Activated CD8-positive, alpha-beta memory T cell treated with anti-CD3 and anti-CD28 coated beads for 48 hours (primary cell): ENCODE results near the gene TRIM58.

Source experiments
- DNase-seq, 3 experiments: peaks; one replicate each; pipeline ENCODE4 v3.0.0-alpha.2; 2020; ENCODE audit warnings: low read depth in 2 of 3, low spot score in 2 of 3

TRIM58 gene

GRCh38 chr1:247883346-247883745 is 26.4 kb downstream of the TRIM58 start:
- no peak for DNase-seq

DNA sequence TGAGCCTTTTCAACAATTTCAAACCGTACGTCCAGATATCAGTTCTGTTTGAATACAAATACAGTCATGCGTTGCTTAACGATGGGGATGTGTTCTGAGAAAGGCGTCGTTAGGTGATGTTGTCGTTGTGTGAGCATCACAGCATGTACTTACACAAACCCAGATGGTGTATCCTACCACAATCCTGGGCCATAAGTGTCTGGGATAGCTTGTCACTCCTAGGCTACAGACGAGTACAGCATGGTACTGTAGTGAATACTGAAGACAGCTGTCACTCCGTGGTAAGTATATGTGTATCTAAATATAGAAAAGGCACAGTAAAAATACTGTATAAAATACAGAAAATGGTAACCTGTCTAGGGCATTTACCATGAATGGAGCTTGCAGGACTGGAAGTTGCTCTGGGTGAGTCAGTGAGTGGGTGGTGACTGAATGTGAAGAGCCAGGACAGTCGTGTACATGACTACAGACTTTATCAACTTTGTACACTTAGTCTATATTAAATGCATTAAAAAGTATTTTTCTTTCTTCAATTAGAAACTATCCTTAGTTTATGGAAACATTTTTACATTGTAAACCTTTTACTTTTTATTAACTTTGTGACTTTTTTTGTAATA is 27.9 kb downstream of the TRIM58 start:
- DNase-seq: no peak

DNA sequence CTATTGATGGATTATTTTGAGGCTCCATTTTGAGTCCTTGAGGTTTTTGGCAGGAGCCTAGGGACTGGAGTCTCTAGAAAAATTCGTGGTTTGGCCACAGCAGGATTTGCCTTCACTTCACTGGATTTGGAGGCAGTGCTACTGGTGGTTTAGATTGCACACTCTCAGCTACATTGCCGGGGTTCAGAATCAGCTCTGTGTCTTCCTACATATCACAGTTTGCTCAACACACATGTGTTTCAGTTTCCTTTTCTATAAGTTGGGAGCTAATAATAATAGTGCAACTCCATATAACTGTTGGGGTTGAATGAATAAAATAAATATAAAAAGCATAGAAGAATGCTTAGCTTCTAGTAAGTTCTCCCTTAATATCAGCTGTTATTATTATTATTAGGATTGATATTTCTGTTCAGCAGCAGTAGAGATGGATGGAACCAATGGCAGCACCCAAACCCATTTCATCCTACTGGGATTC is 38.2 kb downstream of the TRIM58 start, which contains the start of gene OR2W3:
Gene OR2W3 (plus strand): TSS at position 425 of the 475 bp plus-strand sequence. CDS start 0 bp downstream, at position 425.
- DNase-seq: no peak

- no peak for DNase-seq
Measured at GRCh38 chr1:247895976-247896375, 39.0 kb downstream of the TRIM58 start.

DNA sequence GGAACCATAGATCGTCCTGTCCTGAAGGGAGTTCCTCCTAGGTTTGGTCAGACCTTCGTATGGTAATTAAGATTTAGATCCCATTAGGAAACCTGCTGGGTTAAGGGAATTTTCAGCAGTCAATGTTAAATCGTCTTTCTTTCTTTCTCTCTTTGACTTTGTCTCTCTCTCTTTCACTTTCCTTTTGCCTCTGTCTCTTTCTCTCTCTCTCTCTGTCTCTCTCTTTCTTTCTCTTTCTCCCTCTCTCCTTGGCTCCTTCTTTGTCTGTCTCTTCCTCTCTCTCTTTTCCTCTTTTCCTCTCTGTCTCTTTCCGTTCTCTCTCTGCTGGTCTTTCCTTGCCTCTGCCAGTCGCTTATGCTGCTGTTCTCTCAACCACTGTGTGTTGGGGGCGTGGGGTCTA is 47.1 kb downstream of the TRIM58 start:
- no peak for DNase-seq

GRCh38 chr1:247905181-247905580 is 48.2 kb downstream of the TRIM58 start:
- no peak for DNase-seq

DNA sequence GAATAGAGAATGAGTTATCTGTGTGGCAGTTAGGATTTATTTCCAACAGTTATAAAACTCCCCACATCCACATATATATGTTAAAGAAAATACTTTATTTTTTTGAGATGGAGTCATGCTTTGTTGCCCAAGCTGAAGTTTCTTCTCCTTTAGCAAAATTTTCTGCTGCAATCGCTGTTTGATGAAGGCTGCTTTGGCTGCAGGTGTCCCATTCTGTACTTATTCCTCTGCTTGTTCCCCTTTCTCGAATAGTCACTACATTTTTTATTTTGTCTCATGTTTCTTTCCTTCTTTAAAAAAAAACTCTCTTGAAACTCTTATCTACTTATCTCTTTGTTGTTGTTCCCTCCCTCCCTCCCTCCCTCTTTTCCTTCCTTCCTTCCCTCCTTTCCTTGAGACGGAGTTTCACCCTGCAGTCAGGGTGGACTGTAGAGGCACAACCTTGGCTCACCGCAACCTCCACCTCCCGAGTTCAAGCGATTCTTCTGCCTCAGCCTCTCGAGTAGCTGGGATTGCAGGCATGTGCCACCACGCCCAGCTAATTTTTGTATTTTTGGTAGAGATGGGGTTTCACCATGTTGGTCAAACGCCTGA is 49.0 kb downstream of the TRIM58 start:
- DNase-seq: no peak

GRCh38 chr1:247906504-247907047 is 49.6 kb downstream of the TRIM58 start:
- DNase-seq: no peak

DNA sequence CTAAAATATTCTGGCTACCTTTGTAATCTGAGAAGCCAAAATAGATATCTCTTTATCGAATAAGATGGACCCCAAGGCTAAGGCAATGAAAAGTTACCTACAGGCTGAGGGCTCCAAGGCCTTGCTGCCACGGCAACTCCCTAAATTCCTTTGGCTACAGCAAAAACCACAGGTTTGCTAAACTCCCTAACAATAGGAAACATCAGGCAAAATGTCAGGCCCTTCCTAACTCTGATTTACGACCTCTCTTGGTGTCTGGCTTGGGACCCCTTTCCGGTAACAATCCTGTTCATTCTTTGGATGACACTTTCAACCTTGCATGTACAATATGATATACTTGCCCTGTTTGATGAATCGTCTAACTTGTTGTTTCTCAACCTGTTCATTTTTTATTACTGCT is 51.8 kb downstream of the TRIM58 start:
- no peak for DNase-seq

GRCh38 chr1:247913786-247914185 is 56.8 kb downstream of the TRIM58 start:
- DNase-seq: no peak

DNA sequence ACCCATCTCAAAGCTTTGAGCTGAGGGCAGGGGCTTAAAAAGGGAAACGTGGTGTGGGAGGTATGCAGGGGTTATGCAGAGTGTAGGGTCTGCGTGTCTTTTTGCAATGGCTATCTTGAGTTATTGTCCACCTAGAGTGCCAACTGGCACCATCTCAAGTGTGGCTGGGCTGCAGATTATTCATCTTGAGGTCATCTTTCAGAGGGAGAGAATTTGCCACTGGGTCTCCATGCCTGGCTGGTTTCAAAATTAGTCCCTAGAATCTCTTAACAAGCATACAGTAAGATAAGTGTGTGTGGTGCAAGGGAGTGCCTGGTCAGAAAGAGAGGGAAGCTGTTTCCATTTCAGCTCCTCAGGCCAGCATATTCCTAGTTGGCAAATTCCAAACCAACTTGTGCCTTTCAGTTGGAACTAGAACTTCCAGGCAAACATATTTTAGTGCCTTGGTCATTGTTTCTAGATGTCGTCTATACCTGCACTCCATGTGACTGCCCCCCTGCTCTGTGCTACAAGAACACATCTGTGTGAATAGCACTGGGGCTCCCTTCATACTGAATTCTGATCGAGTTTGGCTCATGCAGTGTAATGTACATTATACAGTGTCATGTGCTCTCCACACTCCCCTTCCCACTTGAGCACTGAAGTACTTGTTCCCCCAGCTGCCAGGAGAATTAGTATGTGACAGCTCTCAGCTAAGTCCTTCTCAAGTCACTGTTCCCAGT is 58.1 kb downstream of the TRIM58 start:
- no peak for DNase-seq

GRCh38 chr1:247919952-247920351 is 63.0 kb downstream of the TRIM58 start, which contains the start of gene OR2T8:
OR2T8 (plus strand) TSS chr1:247920252; CDS start chr1:247921018, 766 bp downstream.
- no peak for DNase-seq

- no peak for DNase-seq
Measured at GRCh38 chr1:247923941-247924340, 67.0 kb downstream of the TRIM58 start.

- DNase-seq: no peak
Measured at GRCh38 chr1:247924868-247925267, 67.9 kb downstream of the TRIM58 start, which contains the start of gene OR2AJ1. OR2AJ1 (plus strand) TSS chr1:247924889; CDS start chr1:247933769, 8,880 bp downstream.
